IMR-90 (cell line): ENCODE results near the gene TSEN34. TPM values are rescaled to one million over a fixed set of nuclear protein-coding genes. Genes with fewer than 3 reads are reported as not detected.

Experiments
- ATAC-seq: fragments of 200-7000 bp; cut with Tn5 transposase; 2 replicates; pipeline ENCODE4 v1.9.1; 2020; ENCODE audit warnings: low read depth, mild to moderate bottlenecking, moderate library complexity
- BruUV-seq: library from RNA; stranded (reverse); fragments of 400-500 nt; replicated peaks from 2 replicates; lab custom pipeline; 2021; lab: Mats Ljungman, UMichigan
- CTCF ChIA-PET: fragments of 300-600 bp; formaldehyde crosslinking; extraction: SDS; loops from one replicate; lab custom pipeline; 2021; ENCODE audit warnings: antibody characterized with exemption; lab: Yijun Ruan, JAX
- POLR2A ChIA-PET: fragments of 300-600 bp; sonication (Branson Sonifier 250); formaldehyde crosslinking; loops from one replicate; lab custom pipeline; 2022; ENCODE audit warnings: antibody characterized with exemption; ENCODE audit not compliant: unreplicated experiment; lab: Charles Lee
- DNase-seq: peaks from one replicate; pipeline ENCODE4 v3.0.0; 2013
- H2AFZ ChIP-seq: replicated peaks from 2 replicates; pipeline ENCODE3; 2013; ENCODE audit warnings: low read length, mild to moderate bottlenecking; ENCODE audit not compliant: poor library complexity
- H2AK5ac ChIP-seq: 2 replicates; pipeline ENCODE4 v1.6.1; 2013; ENCODE audit warnings: low read depth, low read length, inconsistent platforms
- H2AK9ac ChIP-seq: replicated peaks from 2 replicates; pipeline ENCODE3; 2013; ENCODE audit warnings: mild to moderate bottlenecking, low read depth, low read length, moderate library complexity; ENCODE audit not compliant: poor library complexity
- H2BK120ac ChIP-seq: 2 replicates; pipeline ENCODE4 v1.6.1; 2013; ENCODE audit warnings: low read depth, low read length, inconsistent platforms
- H2BK15ac ChIP-seq: 3 replicates; pipeline ENCODE4 v1.6.1; 2013; ENCODE audit warnings: low read depth, low read length, inconsistent platforms
- H2BK20ac ChIP-seq: 2 replicates; pipeline ENCODE4 v1.6.1; 2013; ENCODE audit warnings: low read depth, mild to moderate bottlenecking, inconsistent platforms, low read length, moderate library complexity
- H2BK5ac ChIP-seq: 2 replicates; pipeline ENCODE4 v1.6.1; 2013; ENCODE audit warnings: mild to moderate bottlenecking, low read depth, low read length, inconsistent platforms; ENCODE audit not compliant: poor library complexity, severe bottlenecking
- H3K14ac ChIP-seq: replicated peaks from 2 replicates; pipeline ENCODE4 v1.6.1; 2013; ENCODE audit warnings: low read depth, low read length, inconsistent platforms
- H3K18ac ChIP-seq: 2 replicates; pipeline ENCODE4 v1.6.1; 2013; ENCODE audit warnings: low read depth, low read length, control low read depth
- H3K23ac ChIP-seq: 2 replicates; pipeline ENCODE4 v1.6.1; 2013; ENCODE audit warnings: low read depth, low read length, inconsistent platforms
- H3K27ac ChIP-seq: 2 replicates; pipeline ENCODE4 v1.5.1; 2013; ENCODE audit warnings: mild to moderate bottlenecking, control low read depth, low read length; ENCODE audit not compliant: insufficient read depth
- H3K27me3 ChIP-seq: 2 replicates; pipeline ENCODE4 v1.6.1; 2013; ENCODE audit warnings: low read length; ENCODE audit not compliant: control insufficient read depth, insufficient read depth
- H3K36me3 ChIP-seq: 2 replicates; pipeline ENCODE4 v1.6.1; 2013; ENCODE audit warnings: low read length, mixed read lengths; ENCODE audit not compliant: control insufficient read depth, insufficient read depth
- H3K4ac ChIP-seq: 2 replicates; pipeline ENCODE4 v1.6.1; 2013; ENCODE audit warnings: low read depth, low read length, inconsistent platforms
- H3K4me1 ChIP-seq: 2 replicates; pipeline ENCODE4 v1.6.1; 2013; ENCODE audit warnings: low read length, mixed read lengths; ENCODE audit not compliant: control insufficient read depth, insufficient read depth
- H3K4me2 ChIP-seq: 2 replicates; pipeline ENCODE4 v1.6.1; 2013; ENCODE audit warnings: low read depth, mild to moderate bottlenecking, control low read depth, low read length, moderate library complexity
- H3K4me3 ChIP-seq: 2 replicates; pipeline ENCODE4 v1.5.1; 2013; ENCODE audit warnings: low read depth, mild to moderate bottlenecking, control low read depth, low read length, moderate library complexity; ENCODE audit not compliant: insufficient read depth
- H3K56ac ChIP-seq: 2 replicates; pipeline ENCODE4 v1.6.1; 2013; ENCODE audit warnings: low read length, inconsistent platforms; ENCODE audit not compliant: insufficient read depth; ENCODE audit errors: extremely low read depth
- H3K79me1 ChIP-seq, 2 experiments: 2 replicates each; pipeline ENCODE4 v1.6.1; 2013; ENCODE audit warnings: low read length in 2 of 2, inconsistent platforms in 1 of 2, low read depth in 1 of 2
- H3K9ac ChIP-seq: 2 replicates; pipeline ENCODE4 v1.6.1; 2013; ENCODE audit warnings: low read depth, low read length, control low read depth
- H3K9me1 ChIP-seq: 2 replicates; pipeline ENCODE4 v1.6.1; 2013; ENCODE audit warnings: low read length, inconsistent platforms; ENCODE audit not compliant: insufficient read depth
- H3K9me3 ChIP-seq: 2 replicates; pipeline ENCODE4 v1.6.1; 2013; ENCODE audit warnings: low read length; ENCODE audit not compliant: control insufficient read depth, insufficient read depth
- H4K20me1 ChIP-seq: 2 replicates; pipeline ENCODE4 v1.6.1; 2013; ENCODE audit warnings: low read length, inconsistent platforms; ENCODE audit not compliant: insufficient read depth
- H4K5ac ChIP-seq: 2 replicates; pipeline ENCODE4 v1.6.1; 2013; ENCODE audit warnings: mild to moderate bottlenecking, low read depth, low read length, control low read depth
- H4K8ac ChIP-seq, 2 experiments: 2 replicates each; pipeline ENCODE4 v1.6.1; 2013; ENCODE audit warnings: low read depth in 2 of 2, low read length in 2 of 2, control low read depth in 1 of 2, inconsistent platforms in 1 of 2
- H4K91ac ChIP-seq: 2 replicates; pipeline ENCODE4 v1.6.1; 2013; ENCODE audit warnings: low read depth, low read length, inconsistent platforms; ENCODE audit not compliant: insufficient read depth
- BHLHE40 ChIP-seq: fragments of 150-350 bp; IDR thresholded peaks from 2 replicates; pipeline ENCODE4 v1.6.1; 2016; ENCODE audit warnings: mild to moderate bottlenecking, low read depth, low read length
- CEBPB ChIP-seq: IDR thresholded peaks from 2 replicates; pipeline ENCODE4 v1.6.1; 2012; ENCODE audit warnings: low read depth, low read length, improper control_type of control experiment
- CHD1 ChIP-seq: IDR thresholded peaks from 2 replicates; pipeline ENCODE4 v1.6.1; 2012; ENCODE audit warnings: low read depth, low read length, improper control_type of control experiment
- CTCF ChIP-seq: conservative IDR thresholded peaks from 2 replicates; pipeline ENCODE4 v1.5.1; 2012; ENCODE audit warnings: mild to moderate bottlenecking, low read depth, low read length, improper control_type of control experiment
- ELK1 ChIP-seq: fragments of 150-350 bp; IDR thresholded peaks from 2 replicates; pipeline ENCODE4 v1.6.1; 2016; ENCODE audit warnings: low read depth, mild to moderate bottlenecking, low read length, moderate library complexity, borderline replicate concordance
- FOS ChIP-seq: fragments of 150-350 bp; IDR thresholded peaks from 2 replicates; pipeline ENCODE4 v1.6.1; 2016; ENCODE audit warnings: low read depth, low read length
- MAFK ChIP-seq: IDR thresholded peaks from 2 replicates; pipeline ENCODE4 v1.6.1; 2012; ENCODE audit warnings: low read depth, low read length, improper control_type of control experiment
- MAZ ChIP-seq: IDR thresholded peaks from 2 replicates; pipeline ENCODE4 v1.6.1; 2012; ENCODE audit warnings: low read depth, mild to moderate bottlenecking, low read length, improper control_type of control experiment, moderate library complexity, borderline replicate concordance
- MXI1 ChIP-seq: IDR thresholded peaks from 2 replicates; pipeline ENCODE4 v1.6.1; 2012; ENCODE audit warnings: low read depth, mild to moderate bottlenecking, low read length, moderate library complexity, borderline replicate concordance
- NFE2L2 ChIP-seq: fragments of 150-350 bp; IDR thresholded peaks from 2 replicates; pipeline ENCODE4 v1.6.1; 2016; ENCODE audit warnings: low read depth, mild to moderate bottlenecking, low read length
- POLR2A ChIP-seq: IDR thresholded peaks from 2 replicates; pipeline ENCODE4 v1.6.1; 2012; ENCODE audit warnings: mild to moderate bottlenecking, low read depth, low read length
- RAD21 ChIP-seq: IDR thresholded peaks from 2 replicates; pipeline ENCODE4 v1.6.1; 2012; ENCODE audit warnings: low read length, improper control_type of control experiment
- RCOR1 ChIP-seq: IDR thresholded peaks from 2 replicates; pipeline ENCODE4 v1.6.1; 2012; ENCODE audit warnings: mild to moderate bottlenecking, low read length, improper control_type of control experiment; ENCODE audit not compliant: insufficient replicate concordance
- RFX5 ChIP-seq: IDR thresholded peaks from 2 replicates; pipeline ENCODE4 v1.8.0; 2012; ENCODE audit warnings: low read depth, mild to moderate bottlenecking, low read length, moderate library complexity
- SMC3 ChIP-seq: fragments of 150-350 bp; IDR thresholded peaks from 2 replicates; pipeline ENCODE4 v1.6.1; 2016; ENCODE audit warnings: low read depth, mild to moderate bottlenecking, antibody characterized with exemption, low read length, moderate library complexity
- USF2 ChIP-seq: fragments of 150-350 bp; IDR thresholded peaks from 2 replicates; pipeline ENCODE4 v1.6.1; 2017; ENCODE audit warnings: mild to moderate bottlenecking, antibody characterized with exemption, low read length, low read depth
- WGBS, 2 experiments: methylation state at CpG; one replicate each; pipeline versions ENCODE4 v1.1.5 to v1.1.7; 2013; ENCODE audit warnings: missing lambda C conversion rate in 2 of 2; ENCODE audit not compliant: insufficient read length in 1 of 2; ENCODE audit errors: extremely low coverage in 2 of 2; 5-methylcytosine and 5-hydroxymethylcytosine counted together
- dilution Hi-C: fragments of 300-500 bp; cut with HindIII; formaldehyde crosslinking; loops from one replicate; pipeline ENCODE4 v1.14.3; 2018; ENCODE audit warnings: low sequenced_read_pairs; ENCODE audit not compliant: unreplicated experiment
- in situ Hi-C: fragments of 300-500 bp; cut with MboI; formaldehyde crosslinking; loops from 3 replicates; pipeline ENCODE4 v1.14.3; 2019; ENCODE audit warnings: low sequenced_read_pairs, inconsistent platforms, mixed read lengths
- intact Hi-C: fragments of 100-400 bp; cut with micrococcal nuclease; formaldehyde crosslinking; loops from 2 replicates; pipeline ENCODE4 v1.10.0; 2022
- polyA plus RNA-seq, 3 experiments: library from polyadenylated mRNA; depleted of rRNA; stranded (reverse); fragments of >200 nt; gene quantifications; 2 replicates each; pipeline ENCODE4 v1.2.3, GENCODE V29; 2012; ENCODE audit warnings: low replicate concordance in 1 of 3
- total RNA-seq: library from RNA; depleted of rRNA; stranded (reverse); fragments of >200 nt; gene quantifications from 2 replicates; pipeline ENCODE4 v1.2.3, GENCODE V29; 2012

TSEN34 gene
- total and polyA plus RNA-seq, 2 of the 4 experiments (the other 2 are of a cell fraction): 32.1 to 69.4 TPM

DNA sequence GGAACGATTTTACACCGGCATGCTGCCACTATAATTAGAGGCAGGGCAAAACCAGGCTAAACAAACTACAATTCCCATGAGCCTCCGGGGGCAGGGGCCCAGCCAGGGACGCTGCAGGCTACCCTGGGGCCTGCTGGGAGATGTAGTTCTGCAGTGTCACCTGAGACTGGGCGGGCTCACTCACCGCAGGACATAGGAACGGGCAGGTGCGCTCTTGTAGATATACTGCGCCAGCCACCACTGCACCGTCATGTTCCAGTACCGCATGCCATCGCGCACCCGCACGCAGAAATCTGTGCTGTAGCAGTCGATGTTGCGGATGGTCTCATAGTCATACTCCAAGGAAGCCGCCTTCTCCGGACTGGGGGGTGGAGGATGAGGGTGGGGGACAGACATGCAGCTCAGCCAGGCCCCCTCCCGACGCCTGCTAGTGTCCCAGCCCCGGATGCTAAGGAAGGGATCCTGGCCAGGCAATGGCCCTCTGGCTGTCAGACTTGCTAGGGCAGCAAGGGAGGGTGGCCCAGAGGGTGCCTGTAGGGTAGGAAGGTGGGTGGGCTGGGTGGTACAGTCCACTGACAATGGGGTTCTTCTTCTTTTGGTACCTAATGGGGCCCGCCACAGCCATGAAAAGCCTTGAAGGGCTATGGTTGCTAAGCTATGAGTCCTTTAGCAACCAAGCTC is 12.4 kb upstream of the TSEN34 start:
- Histone ChIP-seq H2BK120ac (no peak overlapping the region), H3K36me3 (peaks cover 45% of the 10 kb centered on the region), H3K27me3 (no peaks in the 10 kb centered on the region), H2BK5ac (no peak overlapping the region), H2AK9ac (no peak overlapping the region), H4K20me1 (peaks cover 9% of the 10 kb centered on the region), H4K5ac (no peak overlapping the region), H3K4me1 (no peaks in the 10 kb centered on the region), H3K79me1 (peaks cover 4 to 9% of the 10 kb centered on the region in 2 experiments; a peak in 3 of 4 replicates), H2BK15ac (no peak overlapping the region), H2AFZ (no peak overlapping the region), H3K9ac (no peak overlapping the region), H3K4me3 (no peak overlapping the region), H3K18ac (no peak overlapping the region), H3K4me2 (no peak overlapping the region), H3K23ac (no peak overlapping the region), H4K91ac (no peak overlapping the region), H3K9me3 (no peaks in the 10 kb centered on the region), H3K27ac (no peak overlapping the region), H3K56ac (no peak overlapping the region), H3K9me1 (no peaks in the 10 kb centered on the region), H2BK20ac (no peak overlapping the region), H2AK5ac (no peak overlapping the region), H4K8ac (no peak overlapping the region), H3K4ac (no peak overlapping the region), H3K14ac (no peak overlapping the region)
- intact Hi-C loops: no loop called here
- no TSS peak for BruUV-seq
- 75% methylated on average over 16 of the region's 23 CpGs; no CpG with 5 or more reads in 1 of the 2 experiments for WGBS, 2 experiments
- POLR2A ChIA-PET: no interaction called here
- dilution Hi-C loops: no loop called here
- TF ChIP-seq MAFK (no peak), RAD21 (no peak), POLR2A (no peak), MXI1 (no peak), RFX5 (no peak), FOS (no peak), CHD1 (no peak), ELK1 (no peak), NFE2L2 (no peak), RCOR1 (no peak), BHLHE40 (no peak), MAZ (no peak), CTCF (no peak), USF2 (no peak), CEBPB (no peak), SMC3 (no peak)
- in situ Hi-C loops: no loop called here
- DNase-seq (no peak), ATAC-seq (peak; percentile 56; the same call in 1 of the 2 replicates)
- CTCF ChIA-PET: no interaction called here
